MG63 (cell line): ENCODE measurements around the gene BAIAP2L1. TPM values are rescaled to one million over a fixed set of nuclear protein-coding genes. Genes with fewer than 3 reads are reported as not detected.
"Not testable (repeated sequence)": the region's sequence is repeated elsewhere in the genome, so short reads cannot be mapped to it uniquely, and the experiment has no call there.

Experiments
- DNase-seq: peaks from one replicate; pipeline ENCODE4 v3.0.0-alpha.2; 2020
- H3K27me3 ChIP-seq: fragments of 250-450 bp; sonication (Bioruptor Pico); 2 replicates; pipeline ENCODE4 v1.5.1; 2020; ENCODE audit warnings: mild to moderate bottlenecking, moderate library complexity
- H3K36me3 ChIP-seq: fragments of 250-450 bp; sonication (Bioruptor Pico); 2 replicates; pipeline ENCODE4 v1.5.1; 2020; ENCODE audit warnings: mild to moderate bottlenecking, moderate library complexity
- H3K4me3 ChIP-seq: fragments of 250-450 bp; sonication (Bioruptor Pico); 2 replicates; pipeline ENCODE4 v1.5.1; 2020; ENCODE audit warnings: mild to moderate bottlenecking, moderate library complexity
- H3K9me3 ChIP-seq: fragments of 250-450 bp; sonication (Bioruptor Pico); 2 replicates; pipeline ENCODE4 v1.5.1; 2020; ENCODE audit warnings: mild to moderate bottlenecking, moderate library complexity
- total RNA-seq: library from RNA; depleted of rRNA; stranded (reverse); fragments of >200 nt; shearing (Covaris generic); gene quantifications from 2 replicates; pipeline ENCODE4 v1.2.3, GENCODE V29; 2014; ENCODE audit warnings: low replicate concordance

BAIAP2L1 gene
- total RNA-seq, 1 experiment from 2014 or later: 11.0 TPM

DNA sequence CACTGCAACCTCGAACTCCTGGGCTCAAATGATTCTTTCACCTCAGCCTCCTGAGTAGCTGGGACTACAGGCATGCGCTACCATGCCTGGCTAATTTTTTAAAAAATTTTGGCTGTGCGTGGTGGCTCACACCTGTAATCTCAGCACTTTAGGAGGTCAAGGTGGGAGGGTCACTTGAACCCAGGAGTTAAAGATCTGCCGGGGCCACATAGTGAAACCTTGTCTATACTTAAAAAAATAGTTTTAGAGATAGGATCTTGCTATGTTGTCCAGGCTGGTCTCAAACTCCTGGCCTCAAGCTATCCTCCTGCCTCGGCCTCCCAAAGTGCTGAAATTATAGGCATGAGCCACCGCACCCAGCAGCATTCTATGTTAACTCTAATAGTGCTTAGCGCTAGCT, 7.3 kb upstream of the BAIAP2L1 start:
- H3K4me3 ChIP-seq, DNase-seq, H3K27me3 ChIP-seq, H3K36me3 ChIP-seq, H3K9me3 ChIP-seq: not testable (repeated sequence)

DNA sequence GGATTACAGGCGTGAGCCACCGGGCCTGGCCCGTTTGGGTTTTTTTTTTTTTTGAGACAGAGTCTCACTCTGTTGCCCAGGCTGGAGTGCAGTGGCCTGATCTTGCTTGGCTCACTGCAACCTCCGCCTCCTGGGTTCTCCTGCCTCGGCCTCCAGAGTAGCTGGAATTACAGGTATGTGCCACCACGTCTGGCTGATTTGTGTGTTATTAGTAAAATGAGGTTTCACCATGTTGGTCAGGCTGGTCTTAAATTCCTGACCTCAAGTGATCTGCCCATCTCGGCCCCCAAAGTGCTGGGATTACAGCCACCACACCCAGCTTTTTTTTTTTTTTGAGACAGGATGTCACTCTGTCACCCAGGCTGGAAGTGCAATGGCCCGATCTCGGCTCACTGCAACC, 5.9 kb upstream of the BAIAP2L1 start:
- H3K4me3 ChIP-seq: no peak overlapping the region

DNA sequence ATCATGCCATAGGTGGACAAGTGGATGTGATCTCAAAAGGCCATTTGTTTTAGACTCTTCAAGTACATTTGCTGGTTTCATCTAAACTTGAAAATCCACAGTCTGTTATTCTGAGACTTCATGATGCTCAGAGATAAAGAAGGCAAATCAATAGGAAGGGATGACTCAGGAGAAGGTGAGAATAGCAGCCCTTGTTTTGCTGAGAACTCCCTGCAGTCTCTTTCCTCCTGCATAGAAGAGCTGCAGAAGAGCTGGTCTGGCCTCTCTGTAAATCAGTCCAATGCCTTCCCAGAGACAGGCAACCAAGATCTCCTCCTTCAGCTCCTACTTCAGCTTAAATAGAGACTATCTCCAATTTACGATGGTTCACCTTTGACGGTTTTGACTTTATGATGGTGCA, 4.0 kb upstream of the BAIAP2L1 start:
- no peak overlapping the region for H3K4me3 ChIP-seq
- H3K27me3 ChIP-seq: no peaks in the 10 kb centered on the region
- no peak for DNase-seq
- H3K9me3 ChIP-seq: no peaks in the 10 kb centered on the region
- no peaks in the 10 kb centered on the region for H3K36me3 ChIP-seq

More for the DNA sequence above, 5.9 kb upstream of the BAIAP2L1 start:
- no peaks in the 10 kb centered on the region for H3K36me3 ChIP-seq
- no peak for DNase-seq
- no peaks in the 10 kb centered on the region for H3K9me3 ChIP-seq
- no peaks in the 10 kb centered on the region for H3K27me3 ChIP-seq

DNA sequence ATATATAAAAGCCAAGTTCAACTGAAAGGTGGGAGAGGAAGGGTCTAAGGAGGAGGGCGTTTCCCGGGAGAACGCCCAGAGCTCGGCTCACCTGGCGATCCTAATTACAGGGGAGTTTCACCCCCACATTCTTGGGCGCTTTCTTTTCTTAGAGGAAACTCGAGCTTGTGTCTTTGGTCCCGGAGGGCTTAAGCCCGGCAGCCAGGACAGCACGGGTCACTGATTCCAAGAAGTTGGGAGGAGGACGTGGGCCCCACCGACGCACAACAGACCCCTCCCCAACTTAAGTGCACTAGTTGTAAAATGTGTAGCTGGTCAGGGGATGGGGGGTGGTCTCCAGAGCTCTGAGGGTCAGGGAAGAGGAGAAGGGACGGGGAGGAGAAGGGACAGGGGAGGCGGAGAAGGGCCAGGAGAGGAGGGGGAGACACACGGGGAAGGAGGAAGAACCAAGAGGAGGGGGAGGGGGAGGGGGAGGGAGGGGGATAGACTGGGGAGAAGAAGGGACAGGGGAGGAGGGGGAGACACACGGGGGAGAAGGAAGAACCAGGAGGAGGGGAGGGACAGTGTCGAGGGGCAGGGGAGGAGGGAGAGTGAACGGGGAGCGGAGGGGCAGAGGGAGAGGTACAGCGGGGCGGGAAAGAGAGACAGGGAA, 874 bp downstream of the BAIAP2L1 start:
- Histone ChIP-seq H3K27me3 (no peaks in the 10 kb centered on the region), H3K36me3 (no peaks in the 10 kb centered on the region), H3K4me3 (peak overlapping the region; percentile 51), H3K9me3 (no peaks in the 10 kb centered on the region)
- no peak for DNase-seq

DNA sequence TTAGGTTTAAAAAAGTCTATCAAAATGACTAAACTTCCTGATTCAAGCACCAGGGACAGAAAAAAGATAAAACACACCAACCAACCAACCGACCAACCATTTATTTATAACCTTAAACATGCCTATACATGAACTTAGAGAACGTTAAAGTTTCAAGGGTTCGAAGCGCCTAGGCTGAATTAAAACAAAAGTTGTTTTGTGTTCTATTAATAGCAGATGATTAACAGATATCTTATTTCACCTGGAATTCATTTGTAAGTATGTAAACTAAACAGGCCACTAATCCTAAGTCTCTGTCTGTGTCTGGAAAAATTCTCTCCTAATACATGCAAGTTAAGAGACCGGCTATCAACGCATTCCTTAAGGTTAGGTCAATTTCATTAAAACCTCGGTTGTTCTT, 1.4 kb downstream of the BAIAP2L1 start:
- peak overlapping the region; percentile 41 for H3K4me3 ChIP-seq
- H3K36me3 ChIP-seq: no peaks in the 10 kb centered on the region
- H3K27me3 ChIP-seq: no peaks in the 10 kb centered on the region
- DNase-seq: no peak
- no peaks in the 10 kb centered on the region for H3K9me3 ChIP-seq

DNA sequence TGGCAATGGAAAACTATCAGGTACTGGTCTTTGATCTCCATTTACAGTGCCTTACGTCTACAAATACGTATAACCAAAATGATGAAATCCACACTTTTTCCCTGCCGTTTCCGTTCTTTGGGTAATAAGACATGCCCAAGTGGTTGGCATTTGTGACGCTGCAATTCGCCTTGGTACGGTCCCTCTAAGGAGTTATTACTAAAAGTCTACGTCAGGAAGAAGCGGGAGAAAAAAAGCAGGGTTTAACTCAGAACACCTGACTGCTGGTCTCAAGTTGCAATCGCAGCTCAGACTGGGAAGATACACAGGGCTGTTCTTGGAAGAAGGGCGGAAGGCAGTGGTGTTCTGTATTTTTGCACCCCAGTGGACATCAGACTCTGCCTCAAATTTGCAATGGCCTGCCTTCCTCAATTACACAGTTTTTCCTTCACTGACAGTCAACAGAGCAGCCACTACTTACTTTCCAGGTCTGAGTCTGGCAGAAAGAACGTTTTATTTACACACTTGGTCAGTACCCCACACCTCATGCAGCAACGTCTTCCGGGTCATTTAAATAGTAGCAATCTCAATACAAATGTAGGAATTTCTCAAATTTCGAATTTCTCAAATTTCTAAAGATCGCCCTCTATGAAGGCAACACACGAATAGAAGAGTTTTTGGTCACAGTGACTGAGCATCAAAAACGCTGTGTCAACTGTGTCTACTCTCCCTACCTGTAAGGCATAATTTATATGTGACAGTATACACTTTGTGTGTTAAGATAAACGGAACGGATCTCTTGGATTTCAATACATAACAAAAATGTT, 2.1 kb downstream of the BAIAP2L1 start:
- H3K36me3 ChIP-seq: no peaks in the 10 kb centered on the region
- H3K4me3 ChIP-seq: no peak overlapping the region
- DNase-seq: no peak
- H3K9me3 ChIP-seq: peaks cover under 1% of the 10 kb centered on the region; the same call in 1 of the 2 replicates
- H3K27me3 ChIP-seq: no peaks in the 10 kb centered on the region

DNA sequence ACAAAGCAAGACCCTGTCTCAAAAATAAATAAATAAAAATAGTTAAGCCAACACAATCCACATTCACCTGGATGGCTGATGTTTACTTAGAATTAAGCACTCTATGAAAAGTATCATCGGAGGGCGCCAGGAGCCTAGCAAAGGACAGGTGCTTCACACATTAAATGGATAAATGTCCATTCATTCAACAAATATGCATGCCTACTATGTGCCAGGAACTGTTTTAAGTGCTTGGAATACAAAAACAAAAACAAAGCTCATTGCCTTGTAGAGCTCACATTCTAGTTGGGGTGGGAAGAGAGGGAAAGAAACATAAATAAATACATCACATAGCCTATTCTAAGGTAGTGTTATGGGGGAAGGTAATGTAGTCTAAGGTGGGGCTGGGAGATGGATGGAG, 4.1 kb downstream of the BAIAP2L1 start:
- Histone ChIP-seq H3K9me3 (peaks cover 2% of the 10 kb centered on the region; the same call in 1 of the 2 replicates), H3K36me3 (no peaks in the 10 kb centered on the region), H3K27me3 (no peaks in the 10 kb centered on the region), H3K4me3 (no peak overlapping the region)
- DNase-seq: no peak

DNA sequence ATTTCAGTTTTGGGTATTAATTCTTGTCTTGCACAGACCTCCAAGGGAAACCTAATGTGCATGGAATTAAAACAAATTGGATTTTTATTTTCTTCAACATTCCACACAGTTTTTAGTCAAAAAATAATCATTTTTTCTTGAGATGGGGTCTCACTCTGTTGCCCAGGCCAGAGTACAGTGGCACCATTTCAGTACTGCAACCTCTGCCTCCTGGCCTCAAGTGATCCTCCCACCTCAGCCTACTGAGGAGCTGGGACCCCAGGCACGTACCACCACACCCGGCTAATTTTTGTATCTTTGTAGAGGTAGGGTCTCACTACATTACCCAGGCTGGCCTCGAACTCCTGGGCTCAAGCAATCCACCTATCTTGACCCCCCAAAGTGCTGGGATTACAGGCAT, 4.9 kb downstream of the BAIAP2L1 start:
- Histone ChIP-seq H3K36me3 (no peaks in the 10 kb centered on the region), H3K27me3 (no peaks in the 10 kb centered on the region), H3K4me3 (no peak overlapping the region), H3K9me3 (peaks cover 2% of the 10 kb centered on the region; the same call in 1 of the 2 replicates)
- no peak for DNase-seq

DNA sequence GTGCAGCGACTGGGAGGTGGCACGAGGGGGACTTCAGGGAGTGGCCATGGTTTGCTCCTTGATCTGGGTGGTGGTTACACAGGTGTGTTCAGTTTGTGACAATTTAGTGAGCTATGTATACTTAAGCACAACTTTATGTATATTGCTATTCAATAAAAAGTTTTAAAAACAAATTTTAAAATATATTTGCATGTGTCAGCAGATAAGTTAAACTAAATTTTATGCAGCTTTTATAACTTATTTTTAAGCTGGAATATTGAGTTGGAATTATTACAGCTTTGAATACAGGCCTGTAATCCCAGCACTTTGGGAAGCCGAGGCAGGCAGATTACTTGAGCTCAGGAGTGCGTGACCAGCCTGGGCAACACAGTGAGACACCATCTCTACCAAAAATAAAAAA, 5.4 kb downstream of the BAIAP2L1 start:
- no peak for DNase-seq
- Histone ChIP-seq H3K4me3 (no peak overlapping the region), H3K36me3 (no peaks in the 10 kb centered on the region), H3K27me3 (no peaks in the 10 kb centered on the region), H3K9me3 (peaks cover 2% of the 10 kb centered on the region; the same call in 1 of the 2 replicates)

DNA sequence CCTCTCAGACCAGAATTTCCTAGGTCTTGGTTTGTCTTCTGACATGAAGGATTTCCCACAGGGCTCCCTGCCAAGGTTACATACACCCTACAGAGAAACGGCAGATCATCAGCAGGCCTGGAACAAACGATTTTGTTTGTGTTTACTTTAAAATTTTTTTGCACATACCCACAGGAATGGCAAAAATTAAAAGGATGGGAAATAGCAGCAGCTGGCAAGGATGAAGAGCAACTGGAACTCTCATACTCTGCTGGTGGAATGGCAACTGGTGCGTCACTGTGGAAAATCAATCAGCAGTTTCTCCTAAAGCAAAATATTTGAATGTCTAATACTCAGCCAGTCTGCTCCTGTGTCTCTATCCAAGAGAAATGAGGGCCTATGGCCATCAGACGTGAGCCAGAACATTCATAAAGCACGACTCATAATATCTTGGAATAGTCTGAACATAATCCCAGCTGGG, 6.5 kb downstream of the BAIAP2L1 start:
- Histone ChIP-seq H3K4me3 (no peak overlapping the region), H3K36me3 (no peaks in the 10 kb centered on the region), H3K9me3 (peaks cover 2% of the 10 kb centered on the region; the same call in 1 of the 2 replicates), H3K27me3 (no peaks in the 10 kb centered on the region)
- peak; percentile 80 for DNase-seq

DNA sequence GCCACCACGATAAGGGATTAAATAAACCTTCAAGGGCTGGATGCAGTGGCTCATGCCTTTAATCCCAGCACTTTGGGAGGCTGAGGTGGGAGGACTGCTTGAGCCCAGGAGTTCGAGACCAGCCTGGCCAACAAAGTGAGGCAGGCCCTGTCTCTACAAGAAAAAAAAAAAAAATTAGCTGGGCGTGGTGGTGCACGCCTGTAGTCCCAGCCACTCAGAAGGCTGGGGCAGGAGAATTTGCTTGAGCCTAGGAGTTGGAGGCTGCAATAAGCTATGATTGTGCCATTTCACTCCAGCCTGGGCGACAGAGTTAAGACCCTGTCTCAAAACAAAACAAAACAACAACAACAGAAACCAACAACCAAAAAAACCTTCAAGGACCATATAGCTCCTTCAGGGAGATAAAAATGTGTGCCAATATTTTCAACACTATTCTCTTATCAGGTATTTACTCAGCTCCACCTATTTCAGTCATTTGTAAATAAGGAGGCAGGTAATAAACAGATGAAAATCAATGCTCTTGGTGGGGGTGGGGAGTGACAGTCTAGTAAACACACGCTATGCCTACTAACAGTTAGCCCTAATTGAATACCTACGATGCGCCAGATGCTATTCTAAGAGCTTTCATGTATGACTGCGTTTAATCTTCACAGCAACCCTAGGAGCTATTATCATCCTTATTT, 13.2 kb downstream of the BAIAP2L1 start:
- no peak overlapping the region for H3K4me3 ChIP-seq
- no peak for DNase-seq
- H3K27me3 ChIP-seq: no peaks in the 10 kb centered on the region
- H3K9me3 ChIP-seq: no peaks in the 10 kb centered on the region
- no peaks in the 10 kb centered on the region for H3K36me3 ChIP-seq

DNA sequence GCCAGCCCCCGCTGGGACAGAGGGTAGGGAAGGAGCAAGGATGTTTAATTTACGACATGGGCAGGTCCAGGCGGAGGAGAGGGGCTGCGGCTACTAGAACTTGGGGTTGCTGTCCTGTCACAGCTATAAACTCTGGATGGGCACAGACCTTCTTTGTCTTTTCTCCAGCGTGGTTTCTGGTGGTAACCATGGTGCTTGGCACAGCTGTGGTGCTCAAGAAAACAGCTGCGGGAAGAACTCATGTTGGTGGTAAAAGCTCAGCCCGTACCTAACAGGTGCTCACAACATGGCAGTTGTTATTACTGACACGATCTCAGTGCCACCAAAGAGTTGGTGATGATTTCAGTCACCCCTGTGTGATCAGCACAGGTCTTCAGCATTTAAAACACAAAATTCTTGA, 13.8 kb downstream of the BAIAP2L1 start:
- Histone ChIP-seq H3K4me3 (no peak overlapping the region), H3K36me3 (no peaks in the 10 kb centered on the region), H3K9me3 (no peaks in the 10 kb centered on the region), H3K27me3 (no peaks in the 10 kb centered on the region)
- DNase-seq: no peak

DNA sequence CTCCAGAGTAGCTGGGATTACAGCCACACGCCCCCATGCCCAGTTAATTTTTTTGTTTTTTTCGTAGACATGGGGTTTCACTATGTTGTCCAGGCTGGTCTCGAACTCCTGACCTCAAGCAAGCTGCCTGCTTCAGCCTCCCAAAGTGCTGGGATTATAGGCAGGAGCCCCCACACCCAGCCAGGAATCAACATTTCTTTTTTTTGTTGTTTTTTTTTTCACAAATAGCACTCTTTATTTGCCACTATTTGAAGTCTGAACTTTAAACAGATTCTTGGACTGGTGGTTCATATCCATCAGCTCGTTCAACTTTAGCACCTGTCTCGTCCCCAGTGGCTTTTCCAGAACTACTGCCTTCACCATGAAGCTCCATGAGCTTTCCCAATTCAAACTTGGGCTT, 15.4 kb downstream of the BAIAP2L1 start:
- not testable (repeated sequence) for H3K36me3 ChIP-seq, H3K9me3 ChIP-seq, H3K4me3 ChIP-seq, H3K27me3 ChIP-seq, DNase-seq

DNA sequence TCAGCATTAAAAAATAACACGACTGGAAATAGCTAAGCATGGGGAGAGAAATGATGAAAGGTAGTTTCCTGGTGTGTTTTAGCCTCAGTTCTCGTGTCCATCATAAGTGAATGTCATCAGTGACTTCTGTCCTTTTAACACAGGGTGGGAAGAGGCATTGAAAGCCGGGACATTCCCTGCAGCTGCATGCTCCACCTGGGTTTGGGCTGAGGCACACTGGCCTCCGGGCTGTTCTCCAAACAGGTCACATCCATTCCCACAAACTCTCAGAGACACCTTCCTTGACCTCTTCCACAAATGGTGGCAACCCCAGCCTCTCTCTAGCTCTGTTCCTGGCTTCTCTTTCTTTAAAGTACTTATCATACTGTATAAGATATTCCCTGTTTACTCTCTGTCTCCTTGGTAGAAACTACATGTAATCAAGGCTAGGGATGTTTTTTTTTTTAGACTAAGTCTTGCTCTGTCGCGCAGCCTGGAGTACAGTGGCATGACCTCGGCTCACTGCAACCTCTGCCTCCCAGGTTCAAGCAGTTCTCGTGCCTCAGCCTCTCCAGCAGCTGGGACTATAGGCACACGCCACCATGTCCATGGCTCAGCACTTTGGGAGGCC, 22.6 kb downstream of the BAIAP2L1 start:
- no peaks in the 10 kb centered on the region for H3K9me3 ChIP-seq
- no peaks in the 10 kb centered on the region for H3K36me3 ChIP-seq
- no peaks in the 10 kb centered on the region for H3K27me3 ChIP-seq
- no peak for DNase-seq
- H3K4me3 ChIP-seq: no peak overlapping the region

DNA sequence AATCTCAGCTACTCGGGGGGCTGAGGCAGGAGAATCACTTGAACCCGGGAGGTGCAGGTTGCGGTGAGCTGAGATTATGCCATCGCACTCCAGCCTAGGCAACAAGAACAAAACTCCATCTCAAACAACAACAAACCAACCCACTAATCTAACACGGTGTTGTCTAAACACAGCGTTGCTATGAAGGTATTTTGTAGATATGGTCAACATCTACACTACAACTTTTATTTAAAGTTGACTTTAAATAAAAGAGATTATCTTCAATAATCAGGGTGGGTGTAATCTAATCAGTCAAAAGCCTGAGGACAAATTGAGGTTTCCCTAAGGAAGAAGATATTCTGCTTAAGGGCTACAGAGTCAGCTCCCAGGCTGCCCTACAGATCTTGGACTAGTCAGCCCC, 24.2 kb downstream of the BAIAP2L1 start:
- Histone ChIP-seq H3K27me3 (no peaks in the 10 kb centered on the region), H3K36me3 (no peaks in the 10 kb centered on the region), H3K9me3 (no peaks in the 10 kb centered on the region), H3K4me3 (no peak overlapping the region)
- DNase-seq: no peak

DNA sequence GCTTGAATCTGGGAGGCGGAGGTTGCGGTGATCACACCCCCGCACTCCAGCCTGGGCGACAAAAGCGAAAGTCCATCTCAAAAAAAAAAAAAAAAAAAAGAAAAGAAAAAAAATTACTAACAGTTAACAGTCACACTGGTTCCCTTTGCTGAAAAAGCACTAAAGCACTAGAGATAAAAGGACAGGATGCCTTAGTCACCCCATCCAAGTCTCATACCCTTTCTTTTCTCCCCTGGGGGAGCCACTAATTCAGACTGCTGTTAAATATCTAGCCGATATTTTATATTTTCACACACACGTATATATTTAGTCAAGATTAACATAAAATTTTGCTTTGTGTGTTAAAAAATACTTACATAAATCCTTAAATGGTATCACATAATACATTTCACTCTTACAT, 25.2 kb downstream of the BAIAP2L1 start:
- no peak overlapping the region for H3K4me3 ChIP-seq
- H3K36me3 ChIP-seq: no peaks in the 10 kb centered on the region
- H3K9me3 ChIP-seq: no peaks in the 10 kb centered on the region
- H3K27me3 ChIP-seq: no peaks in the 10 kb centered on the region
- DNase-seq: no peak

DNA sequence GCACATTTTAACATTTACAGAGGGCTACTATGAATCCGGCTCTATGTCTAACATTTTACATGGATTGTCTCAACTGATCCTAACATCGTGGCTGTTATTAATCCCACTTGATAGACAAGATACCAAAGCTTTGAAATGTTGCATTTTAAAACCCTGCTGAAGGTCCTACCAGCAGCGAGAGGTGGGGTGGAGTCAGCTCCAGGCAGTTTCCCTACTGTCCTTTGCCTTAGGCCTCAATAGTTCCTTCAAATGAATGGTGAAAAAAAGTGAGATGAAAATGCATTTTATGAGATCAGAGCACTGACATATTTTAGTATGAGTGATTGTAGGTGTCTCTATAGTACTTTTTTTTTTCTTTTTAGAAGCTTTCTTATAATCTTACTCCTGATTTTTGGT, 26.6 kb downstream of the BAIAP2L1 start:
- no peak overlapping the region for H3K4me3 ChIP-seq
- no peak for DNase-seq
- H3K27me3 ChIP-seq: no peaks in the 10 kb centered on the region
- H3K9me3 ChIP-seq: no peaks in the 10 kb centered on the region
- H3K36me3 ChIP-seq: no peaks in the 10 kb centered on the region
